ENCODE results near the gene DNAJC2.
"Not testable (repeated sequence)": the region's sequence is repeated elsewhere in the genome, so short reads cannot be mapped to it uniquely, and the experiment has no call there.

The DNAJC2 gene

GRCh38 chr7:103293526-103293925, 51.0 kb downstream of the DNAJC2 start:
- Histone ChIP-seq H3K4me3 (no peak overlapping the region), H3K27me3 (peaks cover 0 to 2% of the 10 kb centered on the region in 2 donors), H3K27ac (no peak overlapping the region), H3K9me3 (no peaks in the 10 kb centered on the region), H3K4me1 (peaks cover 0 to 14% (median 9%) of the 10 kb centered on the region in 4 donors), H3K36me3 (no peaks in the 10 kb centered on the region)
- no peak for DNase-seq
- intact Hi-C loops (cut with DNase I; ENCODE audit: low total_unique reads): no loop called here
- TF ChIP-seq CTCF (IDR thresholded peaks at IDR 0.05): no peak

GRCh38 chr7:103292122-103292521, 52.4 kb downstream of the DNAJC2 start:
- peaks cover 0 to 2% of the 10 kb centered on the region in 2 donors for H3K27me3 ChIP-seq
- H3K27ac ChIP-seq: no peak overlapping the region
- no peak overlapping the region for H3K4me3 ChIP-seq
- H3K4me1 ChIP-seq: peaks cover 0 to 7% (median 3%) of the 10 kb centered on the region in 4 donors
- no peak for DNase-seq
- H3K9me3 ChIP-seq: no peaks in the 10 kb centered on the region
- no peaks in the 10 kb centered on the region for H3K36me3 ChIP-seq
- intact Hi-C loops (cut with DNase I; ENCODE audit: low total_unique reads): no loop called here
- no peak for TF ChIP-seq CTCF (IDR thresholded peaks at IDR 0.05)

- H3K36me3 ChIP-seq; DNase-seq; H3K27me3 ChIP-seq; H3K4me3 ChIP-seq; H3K9me3 ChIP-seq; H3K27ac ChIP-seq; intact Hi-C loops (cut with DNase I; ENCODE audit: low total_unique reads): not testable (repeated sequence)
- H3K4me1 ChIP-seq: peaks cover 0 to 13% (median 5%) of the 10 kb centered on the region in 4 donors
Observed at GRCh38 chr7:103282802-103283427, 61.7 kb downstream of the DNAJC2 start.

GRCh38 chr7:103280803-103281155, 63.8 kb downstream of the DNAJC2 start:
- H3K36me3 ChIP-seq; DNase-seq; intact Hi-C loops (cut with DNase I; ENCODE audit: low total_unique reads); H3K27me3 ChIP-seq; H3K9me3 ChIP-seq: not testable (repeated sequence)
- peaks cover 0 to 13% (median 5%) of the 10 kb centered on the region in 4 donors for H3K4me1 ChIP-seq
- peak overlapping the region; percentile 62 to 63 for H3K4me3 ChIP-seq
- peak overlapping the region; percentile 37 to 57 for H3K27ac ChIP-seq

GRCh38 chr7:103279963-103280802, 64.4 kb downstream of the DNAJC2 start:
- peak overlapping the region; percentile 62 to 63 for H3K4me3 ChIP-seq
- H3K27me3 ChIP-seq; H3K36me3 ChIP-seq; intact Hi-C loops (cut with DNase I; ENCODE audit: low total_unique reads); H3K9me3 ChIP-seq: not testable (repeated sequence)
- peak overlapping the region; percentile 37 to 57 for H3K27ac ChIP-seq
- peaks cover 0 to 13% (median 5%) of the 10 kb centered on the region in 4 donors for H3K4me1 ChIP-seq
- DNase-seq: peak; percentile 51 to 79

GRCh38 chr7:103279636-103279962, 65.0 kb downstream of the DNAJC2 start:
- H3K9me3 ChIP-seq; H3K27me3 ChIP-seq; H3K36me3 ChIP-seq; intact Hi-C loops (cut with DNase I; ENCODE audit: low total_unique reads); DNase-seq: not testable (repeated sequence)
- H3K27ac ChIP-seq: peak overlapping the region; percentile 37 to 49
- H3K4me3 ChIP-seq: peak overlapping the region; percentile 62 to 63
- H3K4me1 ChIP-seq: peaks cover 0 to 13% (median 5%) of the 10 kb centered on the region in 4 donors

GRCh38 chr7:103278195-103278594, 66.4 kb downstream of the DNAJC2 start:
- H3K4me1 ChIP-seq: peaks cover 0 to 13% (median 5%) of the 10 kb centered on the region in 4 donors
- DNase-seq; intact Hi-C loops (cut with DNase I; ENCODE audit: low total_unique reads): not testable (repeated sequence)

GRCh38 chr7:103274867-103275266, 69.7 kb downstream of the DNAJC2 start:
- H3K36me3 ChIP-seq; intact Hi-C loops (cut with DNase I; ENCODE audit: low total_unique reads); H3K27me3 ChIP-seq; H3K4me1 ChIP-seq; H3K4me3 ChIP-seq; H3K9me3 ChIP-seq; H3K27ac ChIP-seq; DNase-seq: not testable (repeated sequence)

More at GRCh38 chr7:103278195-103278594, 66.4 kb downstream of the DNAJC2 start:
- not testable (repeated sequence) for H3K27me3 ChIP-seq, H3K4me3 ChIP-seq, H3K36me3 ChIP-seq, H3K27ac ChIP-seq, H3K9me3 ChIP-seq

- H3K36me3 ChIP-seq; DNase-seq; H3K4me1 ChIP-seq; H3K9me3 ChIP-seq; H3K27me3 ChIP-seq; H3K4me3 ChIP-seq; intact Hi-C loops (cut with DNase I; ENCODE audit: low total_unique reads); H3K27ac ChIP-seq: not testable (repeated sequence)
Observed at GRCh38 chr7:103273374-103273773, 71.2 kb downstream of the DNAJC2 start.

GRCh38 chr7:103266229-103266628, 78.3 kb downstream of the DNAJC2 start:
- DNase-seq; H3K36me3 ChIP-seq; intact Hi-C loops (cut with DNase I; ENCODE audit: low total_unique reads): not testable (repeated sequence)

GRCh38 chr7:103264054-103264453, 80.5 kb downstream of the DNAJC2 start:
- H3K27ac ChIP-seq; H3K4me1 ChIP-seq; H3K27me3 ChIP-seq; H3K9me3 ChIP-seq; DNase-seq; H3K36me3 ChIP-seq; H3K4me3 ChIP-seq; intact Hi-C loops (cut with DNase I; ENCODE audit: low total_unique reads): not testable (repeated sequence)

More at GRCh38 chr7:103266229-103266628, 78.3 kb downstream of the DNAJC2 start:
- H3K27me3 ChIP-seq, H3K9me3 ChIP-seq, H3K4me1 ChIP-seq, H3K27ac ChIP-seq, H3K4me3 ChIP-seq: not testable (repeated sequence)
